Cardiac fibroblast (primary cell): Measurements from ENCODE around the gene PSMB2.

Source experiments
- DNase-seq, 2 donors: peaks; one replicate each; pipeline versions ENCODE4 v3.0.0 to v3.0.0-alpha.2; 2010; ENCODE audit warnings: low read depth in 2 of 2
- H3K4me3 ChIP-seq, 2 donors: replicated peaks in 1 of 2; 1 replicate in 1 of 2; 2 replicates in 1 of 2; pipeline ENCODE4 v1.5.1; 2011; ENCODE audit warnings: low read depth in 2 of 2, low read length in 2 of 2, mild to moderate bottlenecking in 2 of 2, moderate library complexity in 1 of 2
- CTCF ChIP-seq: IDR thresholded peaks from one replicate; pipeline ENCODE4 v1.5.1; 2011; ENCODE audit warnings: low read depth, mild to moderate bottlenecking, low read length, inconsistent platforms

Gene PSMB2

GRCh38 chr1:35574655-35575415, 66.5 kb downstream of the PSMB2 start:
- DNase-seq, result no peak
- no peak for TF ChIP-seq CTCF
- H3K4me3 ChIP-seq, result no peak overlapping the region

- no peak for DNase-seq
- H3K4me3 ChIP-seq, result no peak overlapping the region
- TF ChIP-seq CTCF, result no peak
These were observed 67.1 kb downstream of the PSMB2 start for GRCh38 chr1:35574125-35574654.

- peak in 1 of 2 donors; percentile 36 for DNase-seq
- H3K4me3 ChIP-seq, result peak within 1 kb of the TSS; percentile 47 to 55
- no peak for TF ChIP-seq CTCF
These were observed 67.9 kb downstream of the PSMB2 start, which contains the start of gene TFAP2E for GRCh38 chr1:35573198-35574124. TSS of gene TFAP2E (plus strand) at chr1:35573314. CDS start at chr1:35573578, 264 bp downstream.

GRCh38 chr1:35572296-35572695, 69.0 kb downstream of the PSMB2 start:
- no peak for TF ChIP-seq CTCF
- H3K4me3 ChIP-seq, result no peak overlapping the region
- no peak for DNase-seq

- no peak for TF ChIP-seq CTCF
- no peak for DNase-seq
- no peak overlapping the region for H3K4me3 ChIP-seq
These were observed 70.1 kb downstream of the PSMB2 start for GRCh38 chr1:35571263-35571662.

- DNase-seq, result no peak
- no peak overlapping the region for H3K4me3 ChIP-seq
- TF ChIP-seq CTCF, result no peak
These were observed 70.7 kb downstream of the PSMB2 start for GRCh38 chr1:35570589-35571137.
